CD4-positive, alpha-beta T cell treated with Interleukin-4 for 4 hours (primary cell): ENCODE results near the gene CDC42SE2.

Source experiments
- DNase-seq: peaks from one replicate; pipeline ENCODE4 v3.0.0-alpha.2; 2020

Gene CDC42SE2

GRCh38 chr5:131279204-131279603 is 15.4 kb downstream of the CDC42SE2 start:
- no peak for DNase-seq

- no peak for DNase-seq
These were observed 16.6 kb downstream of the CDC42SE2 start for GRCh38 chr5:131280417-131280816.

- DNase-seq = peak; percentile 90
These were observed 17.4 kb downstream of the CDC42SE2 start for GRCh38 chr5:131281133-131281867.

- DNase-seq = no peak
These were observed 18.0 kb downstream of the CDC42SE2 start for GRCh38 chr5:131281868-131282234.

- no peak for DNase-seq
These were observed 18.4 kb downstream of the CDC42SE2 start for GRCh38 chr5:131282235-131282634.

GRCh38 chr5:131285703-131286399 is 22.0 kb downstream of the CDC42SE2 start:
- peak; percentile 31 for DNase-seq

GRCh38 chr5:131286400-131286715 is 22.5 kb downstream of the CDC42SE2 start:
- DNase-seq = no peak

- no peak for DNase-seq
These were observed 24.5 kb downstream of the CDC42SE2 start for GRCh38 chr5:131288328-131288727.

GRCh38 chr5:131289738-131290137 is 25.9 kb downstream of the CDC42SE2 start:
- peak; percentile 30 for DNase-seq

- peak; percentile 57 for DNase-seq
These were observed 32.4 kb downstream of the CDC42SE2 start for GRCh38 chr5:131296213-131296672.

GRCh38 chr5:131297886-131298285 is 34.0 kb downstream of the CDC42SE2 start:
- no peak for DNase-seq

GRCh38 chr5:131299465-131299864 is 35.6 kb downstream of the CDC42SE2 start:
- no peak for DNase-seq

- DNase-seq = no peak
These were observed 38.7 kb downstream of the CDC42SE2 start for GRCh38 chr5:131302506-131302905.

- DNase-seq = no peak
These were observed 39.7 kb downstream of the CDC42SE2 start for GRCh38 chr5:131303537-131303936.

- DNase-seq = no peak
These were observed 40.6 kb downstream of the CDC42SE2 start for GRCh38 chr5:131304414-131304813.

- DNase-seq = no peak
These were observed 41.4 kb downstream of the CDC42SE2 start for GRCh38 chr5:131305138-131305689.

- no peak for DNase-seq
These were observed 42.1 kb downstream of the CDC42SE2 start for GRCh38 chr5:131305906-131306305.

- DNase-seq = peak; percentile 67
These were observed 48.5 kb downstream of the CDC42SE2 start for GRCh38 chr5:131312235-131312772.

GRCh38 chr5:131316026-131316425 is 52.2 kb downstream of the CDC42SE2 start:
- DNase-seq = no peak

GRCh38 chr5:131316822-131317221 is 53.0 kb downstream of the CDC42SE2 start:
- DNase-seq = no peak

- DNase-seq = no peak
These were observed 54.6 kb downstream of the CDC42SE2 start for GRCh38 chr5:131318455-131318854.

- DNase-seq = no peak
These were observed 57.2 kb downstream of the CDC42SE2 start for GRCh38 chr5:131321066-131321465.

- DNase-seq = no peak
These were observed 59.1 kb downstream of the CDC42SE2 start for GRCh38 chr5:131322926-131323325.

GRCh38 chr5:131323378-131323777 is 59.5 kb downstream of the CDC42SE2 start:
- DNase-seq = no peak
